Activated CD4-positive, alpha-beta T cell treated with anti-CD3 and anti-CD28 coated beads, Interleukin-2, amount 50 U/mL, for 4 hours (primary cell): ENCODE measurements around the gene EIF3CL.
"Not testable (repeated sequence)": the region's sequence is repeated elsewhere in the genome, so short reads cannot be mapped to it uniquely, and the experiment has no call there.

Experiments used
- DNase-seq, 2 experiments: peaks; one replicate each; pipeline ENCODE4 v3.0.0-alpha.2; 2020

Gene EIF3CL

GRCh38 chr16:28338230-28338629 is 65.4 kb downstream of the EIF3CL start:
- DNase-seq, result not testable (repeated sequence)

DNA sequence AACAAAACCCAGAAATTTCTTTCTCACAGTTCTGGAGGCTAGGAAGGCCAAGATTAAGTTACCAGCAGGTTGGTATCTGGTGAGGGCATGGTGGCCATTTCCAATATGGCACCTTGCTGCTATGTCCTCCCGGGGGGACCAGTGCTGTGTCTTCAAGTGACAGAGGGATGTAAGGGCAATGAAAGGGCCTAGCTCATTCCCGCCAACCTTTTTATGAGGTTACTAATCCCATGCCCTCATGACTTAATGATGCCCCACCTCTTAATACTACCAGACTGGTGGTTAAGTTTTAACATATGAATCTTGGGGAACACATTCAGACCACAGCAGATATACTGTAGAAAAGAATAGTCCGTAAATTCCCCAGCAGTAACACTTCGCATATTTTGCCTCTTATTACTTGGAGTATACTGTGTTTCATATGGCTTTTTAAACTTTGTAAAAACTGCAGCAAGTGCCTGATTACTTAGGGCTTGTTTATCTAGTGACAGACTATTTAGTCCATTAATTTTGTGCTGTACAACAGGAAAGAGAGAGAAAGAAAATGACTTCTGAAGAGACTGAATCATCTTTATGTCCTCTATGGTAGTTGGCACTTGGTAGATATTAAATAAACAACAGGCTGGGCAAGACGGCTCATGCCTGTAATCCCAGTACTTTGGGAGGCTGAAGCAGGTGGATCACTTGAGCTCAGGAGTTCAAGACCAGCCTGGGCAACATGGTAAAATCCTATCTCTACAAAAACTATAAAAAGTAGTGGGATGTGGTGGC is 66.5 kb downstream of the EIF3CL start:
- DNase-seq, result not testable (repeated sequence)

- DNase-seq, result not testable (repeated sequence)
Observed at GRCh38 chr16:28335678-28336077, 68.0 kb downstream of the EIF3CL start.

DNA sequence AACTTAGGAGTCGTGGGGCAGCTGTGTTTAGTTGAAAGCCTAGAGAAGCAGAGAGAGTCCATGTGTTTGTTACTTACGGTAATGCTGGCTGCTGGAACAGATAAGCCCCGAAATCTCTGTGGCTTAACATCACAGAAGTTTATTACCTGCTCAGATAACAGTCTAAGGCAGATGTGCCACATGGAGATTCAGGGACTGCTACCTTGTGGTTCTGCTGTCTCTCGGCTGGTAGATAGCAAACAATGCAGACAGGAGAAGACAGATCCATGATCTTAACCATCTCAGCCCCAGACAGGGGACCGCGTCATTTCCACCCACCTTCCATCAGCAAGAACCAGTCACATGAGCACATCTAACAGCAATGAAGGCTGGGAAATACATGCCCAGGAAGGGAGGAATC is 71.0 kb downstream of the EIF3CL start:
- not testable (repeated sequence) for DNase-seq

GRCh38 chr16:28330981-28331380 is 72.7 kb downstream of the EIF3CL start:
- DNase-seq, result not testable (repeated sequence)

DNA sequence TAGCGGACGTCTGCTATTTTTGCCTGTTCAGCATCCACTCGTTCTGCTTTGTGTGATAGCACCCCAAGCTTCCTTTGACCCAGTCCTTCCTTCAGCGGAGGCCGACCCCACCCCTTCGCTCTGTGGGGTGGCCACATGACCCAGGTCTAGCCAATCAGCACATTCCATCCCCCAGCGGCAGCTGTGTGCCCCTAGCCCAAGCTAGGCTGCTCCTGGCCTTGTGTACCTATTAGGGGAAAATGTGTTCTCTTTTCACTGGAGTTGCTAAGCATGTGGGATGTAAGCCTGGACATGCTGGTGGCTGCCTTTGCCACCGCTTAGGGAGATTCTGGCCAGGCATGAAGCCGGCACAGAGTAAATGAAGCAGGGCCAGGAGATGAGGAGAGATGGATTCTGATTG is 73.4 kb downstream of the EIF3CL start:
- DNase-seq, result not testable (repeated sequence)
